Body of pancreas (tissue), 4 donors: Measurements from ENCODE around the gene MAP3K9. TPM values are rescaled to one million over a fixed set of nuclear protein-coding genes. Genes with fewer than 3 reads are reported as not detected.

ENCODE experiments used
- ATAC-seq: fragments of 150-250 bp; one replicate; pipeline ENCODE4 v1.9.1; 2016
- DNase-seq, 4 donors: peaks; one replicate each; pipeline ENCODE4 v3.0.0-alpha.2; 2019
- H3K27ac ChIP-seq, 4 donors: fragments of 200-600 bp; sonication (generic); 1 replicate in 3 of 4; 2 replicates in 1 of 4; pipeline versions ENCODE4 v1.5.1 to v1.6.1; 2016 to 2019; ENCODE audit warnings: mild to moderate bottlenecking in 1 of 4, mixed read lengths in 1 of 4, moderate library complexity in 1 of 4
- H3K27me3 ChIP-seq, 2 donors: fragments of 200-600 bp; sonication (generic); one replicate each; pipeline ENCODE4 v1.6.0; 2016; ENCODE audit warnings: mild to moderate bottlenecking in 1 of 2
- H3K36me3 ChIP-seq, 2 donors: fragments of 200-600 bp; sonication (generic); replicated peaks in 1 of 2; 2 replicates each; pipeline ENCODE4 v1.5.1; 2016; ENCODE audit warnings: low read depth in 2 of 2; ENCODE audit not compliant: insufficient read depth in 1 of 2
- H3K4me1 ChIP-seq: fragments of 200-600 bp; sonication (generic); one replicate; pipeline ENCODE4 v1.6.0; 2016
- H3K4me3 ChIP-seq, 2 donors: fragments of 200-600 bp; sonication (generic); 1 replicate in 1 of 2; 2 replicates in 1 of 2; pipeline ENCODE4 v1.5.1; 2016 to 2019
- H3K9me3 ChIP-seq, 3 donors: fragments of 200-600 bp; sonication (generic); 1 replicate in 2 of 3; 2 replicates in 1 of 3; pipeline ENCODE4 v1.5.1; 2016
- CTCF ChIP-seq, 7 experiments: fragments of 450-650 bp in 4 of 7; fragments of 200-600 bp in 3 of 7; sonication (generic) in 3 of 7; IDR thresholded peaks; one replicate each; pipeline ENCODE4 v1.5.1; 2016 to 2019; ENCODE audit warnings: antibody characterized with exemption in 7 of 7
- POLR2A ChIP-seq, 3 donors: fragments of 450-650 bp; IDR thresholded peaks; one replicate each; pipeline ENCODE4 v1.6.1; 2016; ENCODE audit warnings: antibody characterized with exemption in 3 of 3, mild to moderate bottlenecking in 2 of 3
- WGBS, 2 donors: methylation state at CpG; one replicate each; pipeline ENCODE4 v1.1.5; 2017; 5-methylcytosine and 5-hydroxymethylcytosine counted together
- intact Hi-C: fragments of 100-400 bp; cut with DNase I; formaldehyde crosslinking; loops from one replicate; pipeline ENCODE4 v1.15.1; 2023
- total RNA-seq, 2 donors: library from RNA; depleted of rRNA; stranded (reverse); fragments of >200 nt; gene quantifications; one replicate each; pipeline ENCODE4 v1.1.0, GENCODE V29; 2016

MAP3K9 gene
- 10 to 100 TPM in 1 of 2 donors, 1 to 10 TPM in 1; 5.4 to 10.9 TPM for total RNA-seq

DNA sequence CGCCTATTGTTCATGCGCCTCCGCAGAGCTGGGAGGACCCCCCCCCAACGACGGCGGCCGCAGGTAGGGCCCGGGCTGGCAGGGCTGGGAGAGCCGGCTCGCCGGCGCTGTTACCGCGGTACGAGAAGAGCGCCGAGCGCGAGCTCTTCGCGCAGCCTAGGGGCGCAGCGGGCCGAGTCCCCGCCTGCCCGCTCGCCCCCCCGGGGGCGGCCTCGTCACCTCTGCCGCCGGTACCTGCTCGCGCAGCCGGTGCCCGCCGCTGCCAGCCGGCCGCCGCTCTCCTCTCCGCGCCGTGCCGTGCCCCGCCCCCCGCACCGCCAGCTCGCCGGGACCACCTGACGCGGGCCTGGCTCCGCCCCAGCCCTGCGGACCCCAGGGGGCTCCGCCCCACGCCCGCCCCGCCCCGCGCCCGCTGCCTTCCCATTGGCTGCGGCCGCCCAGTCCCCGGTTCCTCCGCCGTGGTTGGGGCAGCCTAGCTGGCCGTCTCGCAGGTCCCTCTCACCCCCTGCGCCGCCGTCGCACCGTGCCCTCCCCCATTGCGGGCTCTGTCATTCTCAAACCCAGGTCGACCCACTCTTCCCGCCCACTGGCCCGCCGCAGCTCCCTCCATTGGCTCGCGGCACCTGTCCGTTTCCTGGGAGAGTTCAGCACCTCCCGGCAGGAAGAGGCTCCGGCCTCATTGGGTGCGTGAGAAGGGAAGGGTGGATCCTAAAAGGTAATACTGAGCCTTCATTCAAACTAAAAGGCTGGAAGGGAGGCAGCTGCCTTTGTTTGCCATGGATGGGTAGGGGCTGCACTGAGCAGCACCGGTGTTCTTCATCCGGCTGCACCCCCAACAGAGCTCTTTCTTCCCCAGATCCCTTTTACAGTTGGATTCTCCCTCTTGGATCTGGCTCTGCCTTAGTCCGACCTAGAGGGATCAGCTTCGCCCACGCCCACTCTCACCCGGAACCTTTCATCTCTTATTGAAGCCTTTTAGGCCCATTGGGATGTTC is at the start of gene MAP3K9:
TSS of gene MAP3K9 (minus strand) at position 289 of the 995 bp plus-strand sequence. CDS start 342 bp downstream, outside the sequence.
- peak within 1 kb of the TSS; percentile 87 to 92 (median 90) for H3K27ac ChIP-seq
- no peaks in the 10 kb centered on the region for H3K36me3 ChIP-seq
- H3K4me3 ChIP-seq = peak within 1 kb of the TSS; percentile 45 to 93
- peak; percentile 95 for ATAC-seq
- TF ChIP-seq POLR2A (IDR thresholded peaks at IDR 0.05) = peak; percentile 17 to 43 (median 36)
- TF ChIP-seq CTCF (IDR thresholded peaks at IDR 0.05) = peak in 1 of 7 experiments; percentile 0
- 1 to 6% methylated on average over 9 to 79 of the region's 89 CpGs for WGBS, 2 donors
- DNase-seq = peak; percentile 97 to 98 (median 98)
- H3K27me3 ChIP-seq = no peaks in the 10 kb centered on the region
- H3K4me1 ChIP-seq = peaks cover 13% of the 10 kb centered on the region
- no peaks in the 10 kb centered on the region for H3K9me3 ChIP-seq
- intact Hi-C loops = no loop called here

GRCh38 chr14:70858641-70859040 is 49.3 kb upstream of the MAP3K9 start:
- 77 to 81% methylated on average over 5 of the region's 5 CpGs for WGBS, 2 donors
- ATAC-seq (no peak), DNase-seq (no peak)
- H3K27ac ChIP-seq = no peak overlapping the region
- intact Hi-C loops = no loop called here
- no peaks in the 10 kb centered on the region for H3K27me3 ChIP-seq
- H3K36me3 ChIP-seq = no peaks in the 10 kb centered on the region
- H3K9me3 ChIP-seq = no peaks in the 10 kb centered on the region
- TF ChIP-seq POLR2A (IDR thresholded peaks at IDR 0.05) (no peak), CTCF (IDR thresholded peaks at IDR 0.05) (no peak)
- no peak overlapping the region for H3K4me3 ChIP-seq
- H3K4me1 ChIP-seq = no peaks in the 10 kb centered on the region

DNA sequence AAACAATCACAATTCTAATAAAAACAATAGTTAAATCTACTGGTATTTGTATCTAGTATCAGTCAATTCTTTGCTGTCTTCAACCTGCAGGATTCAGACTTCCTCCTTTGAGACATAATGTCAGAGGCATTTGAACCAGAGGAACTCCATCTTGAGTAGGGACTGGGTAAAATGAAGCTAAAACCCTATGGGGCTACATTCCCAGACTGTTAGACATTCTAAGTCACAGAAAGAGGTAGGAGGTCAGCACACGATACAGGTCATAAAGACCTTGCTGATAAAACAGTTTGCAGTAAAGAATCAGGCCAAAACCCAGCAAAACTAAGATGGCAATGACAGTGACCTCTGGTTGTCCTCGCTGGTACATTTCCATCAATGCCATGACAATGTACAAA is 48.2 kb upstream of the MAP3K9 start:
- no peaks in the 10 kb centered on the region for H3K4me1 ChIP-seq
- no peak for TF ChIP-seq POLR2A (IDR thresholded peaks at IDR 0.05)
- TF ChIP-seq CTCF (IDR thresholded peaks at IDR 0.05) = no peak
- intact Hi-C loops = no loop called here
- H3K4me3 ChIP-seq = no peak overlapping the region
- no peak overlapping the region for H3K27ac ChIP-seq
- DNase-seq (no peak), ATAC-seq (no peak)
- 81 to 89% methylated on average over 2 of the region's 2 CpGs for WGBS, 2 donors
- no peaks in the 10 kb centered on the region for H3K36me3 ChIP-seq
- no peaks in the 10 kb centered on the region for H3K9me3 ChIP-seq
- no peaks in the 10 kb centered on the region for H3K27me3 ChIP-seq

GRCh38 chr14:70856851-70857495 is 47.7 kb upstream of the MAP3K9 start:
- 57 to 70% methylated on average over 2 of the region's 2 CpGs for WGBS, 2 donors
- H3K4me3 ChIP-seq = no peak overlapping the region
- no peak for TF ChIP-seq POLR2A (IDR thresholded peaks at IDR 0.05)
- no peak for TF ChIP-seq CTCF (IDR thresholded peaks at IDR 0.05)
- H3K4me1 ChIP-seq = no peaks in the 10 kb centered on the region
- H3K27me3 ChIP-seq = no peaks in the 10 kb centered on the region
- intact Hi-C loops = no loop called here
- no peaks in the 10 kb centered on the region for H3K36me3 ChIP-seq
- H3K27ac ChIP-seq = no peak overlapping the region
- ATAC-seq (no peak), DNase-seq (no peak)
- no peaks in the 10 kb centered on the region for H3K9me3 ChIP-seq
